ENCODE measurements around the gene CAB39.

DNA sequence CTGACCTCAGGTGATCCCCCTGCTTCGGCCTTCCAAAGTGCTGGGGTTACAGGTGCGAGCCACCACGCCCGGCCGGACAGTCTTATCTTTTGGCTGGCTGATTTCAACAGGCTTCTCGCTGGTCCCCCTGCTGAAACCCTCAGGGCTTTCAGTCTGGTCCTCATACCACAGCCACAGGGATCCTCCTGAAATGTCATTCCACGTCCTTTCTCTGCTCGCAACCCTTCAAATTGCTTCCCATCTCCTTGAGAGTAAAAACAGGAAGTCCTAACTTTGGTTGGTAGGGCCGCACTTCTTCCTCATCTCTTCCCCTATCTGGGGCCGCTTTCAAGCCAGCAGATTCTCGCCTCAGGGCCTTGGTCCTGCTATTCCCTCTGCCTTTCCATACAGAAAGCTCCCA lies 1.4 kb upstream of the CAB39 start:
- TF ChIP-seq, protein P1, sequence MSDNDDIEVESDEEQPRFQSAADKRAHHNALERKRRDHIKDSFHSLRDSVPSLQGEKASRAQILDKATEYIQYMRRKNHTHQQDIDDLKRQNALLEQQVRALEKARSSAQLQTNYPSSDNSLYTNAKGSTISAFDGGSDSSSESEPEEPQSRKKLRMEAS (IDR thresholded peaks at IDR 0.05; ENCODE audit: insufficient read depth, insufficient read length), result no peak
- TF ChIP-seq, protein P2, sequence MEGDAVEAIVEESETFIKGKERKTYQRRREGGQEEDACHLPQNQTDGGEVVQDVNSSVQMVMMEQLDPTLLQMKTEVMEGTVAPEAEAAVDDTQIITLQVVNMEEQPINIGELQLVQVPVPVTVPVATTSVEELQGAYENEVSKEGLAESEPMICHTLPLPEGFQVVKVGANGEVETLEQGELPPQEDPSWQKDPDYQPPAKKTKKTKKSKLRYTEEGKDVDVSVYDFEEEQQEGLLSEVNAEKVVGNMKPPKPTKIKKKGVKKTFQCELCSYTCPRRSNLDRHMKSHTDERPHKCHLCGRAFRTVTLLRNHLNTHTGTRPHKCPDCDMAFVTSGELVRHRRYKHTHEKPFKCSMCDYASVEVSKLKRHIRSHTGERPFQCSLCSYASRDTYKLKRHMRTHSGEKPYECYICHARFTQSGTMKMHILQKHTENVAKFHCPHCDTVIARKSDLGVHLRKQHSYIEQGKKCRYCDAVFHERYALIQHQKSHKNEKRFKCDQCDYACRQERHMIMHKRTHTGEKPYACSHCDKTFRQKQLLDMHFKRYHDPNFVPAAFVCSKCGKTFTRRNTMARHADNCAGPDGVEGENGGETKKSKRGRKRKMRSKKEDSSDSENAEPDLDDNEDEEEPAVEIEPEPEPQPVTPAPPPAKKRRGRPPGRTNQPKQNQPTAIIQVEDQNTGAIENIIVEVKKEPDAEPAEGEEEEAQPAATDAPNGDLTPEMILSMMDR (IDR thresholded peaks at IDR 0.05; ENCODE audit: extremely low read depth in 1 of 2, insufficient read depth in 1 of 2, low read depth in 1 of 2, low read length in 2 of 2), result no peak

Measured in endothelial cell of umbilical vein (primary cell).